GM18508 (cell line): ENCODE data around the gene SMIM29.
"Not testable (repeated sequence)": the region's sequence is repeated elsewhere in the genome, so short reads cannot be mapped to it uniquely, and the experiment has no call there.

Experiments used
- ATAC-seq: cut with Tn5 transposase; IDR thresholded peaks from one replicate; pipeline ENCODE4 v1.9.1; 2021; ENCODE audit warnings: moderate number of reproducible peaks; ENCODE audit not compliant: insufficient read depth, unreplicated experiment

Gene SMIM29

DNA sequence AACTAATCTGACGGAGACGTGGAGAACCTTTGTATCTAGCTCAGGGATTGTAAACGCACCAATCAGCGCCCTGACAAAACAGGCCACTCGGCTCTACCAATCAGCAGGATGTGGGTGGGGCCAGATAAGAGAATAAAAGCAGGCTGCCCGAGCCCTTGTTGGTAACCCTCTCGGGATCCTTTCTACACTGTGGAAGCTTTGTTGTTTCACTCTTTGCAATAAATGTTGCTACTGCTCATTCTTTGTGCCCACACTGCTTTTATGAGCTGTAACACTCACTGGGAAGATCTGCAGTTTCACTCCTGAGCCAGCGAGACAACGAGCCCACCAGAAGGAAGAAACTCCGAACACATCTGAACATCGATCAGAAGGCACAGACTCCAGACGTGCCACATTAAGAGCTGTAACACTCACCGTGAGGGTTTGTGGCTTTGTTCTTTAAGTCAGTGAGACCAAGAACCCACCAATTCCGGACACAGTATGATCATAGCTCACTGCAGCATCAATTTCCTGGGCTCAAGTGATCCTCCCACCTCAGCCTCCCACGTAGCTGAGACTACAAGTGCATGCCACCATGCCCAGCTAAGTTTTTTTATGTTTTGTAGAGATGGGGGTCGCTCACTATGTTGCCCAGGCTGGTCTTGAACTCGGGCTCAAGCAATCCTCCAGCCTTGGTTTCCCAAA is 21.0 kb upstream of the SMIM29 start:
- not testable (repeated sequence) for ATAC-seq

DNA sequence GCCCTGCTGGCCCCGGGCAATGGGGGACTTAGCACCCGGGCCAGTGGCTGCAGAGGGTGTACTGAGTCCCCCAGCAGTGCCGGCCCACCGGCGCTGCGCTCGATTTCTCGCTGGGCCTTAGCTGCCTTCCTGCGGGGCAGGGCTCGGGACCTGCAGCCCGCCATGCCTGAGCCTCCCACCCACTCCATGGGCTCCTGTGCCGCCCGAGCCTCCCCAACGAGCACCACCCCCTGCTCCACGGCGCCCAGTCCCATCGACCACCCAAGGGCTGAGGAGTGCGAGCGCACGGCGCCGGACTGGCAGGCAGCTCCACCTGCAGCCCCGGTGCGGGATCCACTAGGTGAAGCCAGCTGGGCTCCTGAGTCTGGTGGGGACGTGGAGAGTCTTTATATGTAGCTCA is 20.3 kb upstream of the SMIM29 start:
- ATAC-seq: not testable (repeated sequence)

DNA sequence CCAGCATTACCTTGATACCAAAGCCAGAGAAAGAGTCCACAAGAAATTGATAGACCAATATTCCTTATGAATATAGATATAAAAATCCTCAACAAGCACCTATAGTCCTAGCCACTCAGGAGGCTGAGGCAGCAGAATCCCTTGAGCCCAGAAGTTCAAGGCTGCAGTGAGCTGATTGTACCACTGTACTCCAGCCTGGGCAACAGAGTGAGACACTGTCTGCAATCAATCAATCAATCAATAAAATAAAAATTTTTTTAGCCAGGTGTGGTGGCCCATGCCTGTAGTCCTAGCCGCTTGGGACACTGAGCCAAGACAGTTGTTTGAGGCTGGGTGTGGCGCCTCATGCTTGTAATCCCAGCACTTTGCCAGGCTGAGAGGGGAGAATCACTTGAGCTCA is 18.9 kb upstream of the SMIM29 start:
- no peak for ATAC-seq

DNA sequence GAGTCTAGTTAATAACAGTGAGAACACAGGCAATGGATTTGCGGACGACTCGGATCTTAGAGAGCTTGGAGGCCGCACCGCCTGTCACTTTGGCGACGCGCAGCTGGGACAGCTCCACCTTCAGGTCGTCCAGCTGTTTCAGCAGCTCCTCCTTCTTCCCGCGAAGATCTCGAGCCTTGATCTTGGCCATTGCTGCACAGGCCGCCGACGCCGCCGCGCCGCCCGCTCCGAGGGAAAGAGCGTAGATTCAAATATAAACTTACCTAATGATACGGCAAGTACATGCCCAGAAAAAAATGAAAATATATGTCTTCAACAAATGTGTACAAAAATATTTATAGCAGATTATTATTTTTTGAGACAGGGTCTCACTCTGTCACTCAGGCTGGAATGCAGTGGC is 14.7 kb upstream of the SMIM29 start:
- ATAC-seq: not testable (repeated sequence)

DNA sequence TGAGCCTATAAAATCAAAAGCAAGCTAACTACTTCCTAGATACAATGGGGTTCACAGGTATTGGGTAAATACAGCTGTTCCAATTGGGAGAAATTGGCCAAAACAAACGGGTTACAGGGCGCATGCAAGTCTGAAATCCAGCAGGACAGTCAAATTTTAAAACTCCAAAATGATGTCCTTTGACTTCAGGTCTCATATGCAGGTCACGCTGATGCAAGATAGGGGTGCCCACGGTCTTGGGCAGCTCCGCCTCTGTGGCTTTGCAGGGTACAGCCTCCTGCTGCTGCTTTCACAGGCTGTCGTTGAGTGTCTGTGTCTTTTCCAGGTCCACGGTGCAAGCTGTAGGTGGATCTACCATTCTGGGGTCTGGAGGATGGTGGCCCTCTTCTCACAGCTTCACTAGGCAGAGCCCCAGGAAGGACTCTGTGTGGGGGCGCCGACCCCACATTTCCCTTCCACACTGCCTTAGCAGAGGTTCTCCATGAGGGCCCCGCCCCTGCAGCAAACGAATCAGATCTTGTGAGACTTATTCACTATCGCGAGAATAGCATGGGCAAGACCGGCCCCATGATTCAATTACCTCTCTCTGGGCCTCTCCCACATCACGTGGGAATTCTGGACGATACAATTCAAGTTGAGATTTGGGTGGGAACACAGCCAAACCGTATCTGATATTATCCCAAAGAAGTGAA is 11.9 kb upstream of the SMIM29 start:
- no peak for ATAC-seq

DNA sequence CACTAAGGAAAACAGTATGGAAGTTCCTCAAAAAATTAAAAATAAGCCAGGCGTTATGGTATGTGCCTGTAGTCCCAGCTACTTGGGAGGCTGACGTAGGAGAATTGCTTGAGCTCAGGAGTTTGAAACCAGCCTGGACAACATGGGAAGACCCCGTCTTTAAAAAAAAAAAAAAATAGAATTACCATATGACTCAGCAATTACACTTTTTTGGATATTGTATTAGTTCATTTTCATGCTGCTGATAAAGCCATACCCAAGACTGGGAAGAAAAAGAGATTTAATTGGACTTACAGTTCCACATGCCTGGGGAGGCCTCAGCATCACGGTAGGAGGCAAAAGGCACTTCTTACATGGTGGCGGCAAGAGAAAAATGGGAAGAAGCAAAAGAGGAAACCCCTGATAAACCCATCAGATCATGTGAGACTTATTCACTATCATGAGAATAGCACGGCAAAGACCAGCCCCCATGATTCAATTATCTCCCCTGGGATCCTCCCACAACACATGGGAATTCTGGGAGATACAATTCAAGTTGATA is 10.8 kb upstream of the SMIM29 start:
- ATAC-seq: no peak

DNA sequence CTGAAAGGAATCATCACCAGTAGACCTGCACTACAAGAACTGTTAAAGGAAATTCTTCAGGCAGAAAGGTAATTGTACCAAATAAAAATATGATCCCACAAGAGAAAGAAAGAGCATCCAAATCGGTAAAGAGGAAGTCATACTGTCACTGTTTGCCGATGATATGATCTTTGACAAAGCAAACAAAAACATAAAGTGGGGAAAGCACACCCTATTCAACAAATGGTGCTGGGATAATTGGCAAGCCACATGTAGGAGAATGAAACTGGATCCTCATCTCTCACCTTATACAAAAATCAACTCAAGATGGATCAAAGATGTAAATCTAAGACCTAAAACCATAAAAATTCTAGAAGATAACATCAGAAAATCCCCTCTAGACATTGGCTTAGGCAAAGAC is 3.6 kb upstream of the SMIM29 start:
- not testable (repeated sequence) for ATAC-seq

DNA sequence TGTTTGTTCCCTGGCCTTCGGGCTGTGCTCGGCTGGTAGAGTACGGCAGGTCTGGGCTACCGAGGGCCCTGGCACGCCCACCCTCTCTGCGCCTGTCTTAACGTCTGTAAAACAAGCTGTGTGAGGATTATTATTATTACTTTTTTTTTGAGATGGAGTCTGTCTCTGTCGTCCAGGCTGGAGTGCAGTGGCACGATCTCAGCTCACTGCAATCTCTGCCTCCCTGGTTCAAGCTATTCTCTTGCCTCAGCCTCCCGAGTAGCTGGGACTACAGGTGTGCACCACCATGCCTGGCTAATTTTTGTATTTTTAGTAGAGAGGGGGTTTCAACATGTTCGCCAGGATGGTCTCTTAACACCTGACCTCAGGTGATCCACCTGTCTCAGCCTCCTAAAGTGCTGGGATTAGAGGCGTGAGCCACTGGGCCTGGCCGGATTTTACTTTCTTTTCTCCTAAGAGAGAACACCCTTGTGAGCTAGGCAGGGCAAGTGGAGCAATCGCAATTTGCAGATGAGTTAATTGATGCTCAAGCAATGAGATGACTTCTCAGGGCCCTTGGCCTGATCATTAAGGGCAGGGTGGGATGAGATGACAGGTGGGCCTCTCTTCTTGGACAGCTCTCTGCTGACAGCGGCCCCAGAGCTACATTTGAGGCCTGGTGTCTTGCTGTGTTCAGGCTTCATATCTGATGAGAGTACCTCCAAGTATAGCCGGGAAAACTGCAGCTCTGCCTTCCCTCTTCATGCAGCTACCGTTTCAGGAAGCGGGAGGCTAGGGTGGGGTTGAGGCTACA is 859 bp upstream of the SMIM29 start:
- no peak for ATAC-seq

DNA sequence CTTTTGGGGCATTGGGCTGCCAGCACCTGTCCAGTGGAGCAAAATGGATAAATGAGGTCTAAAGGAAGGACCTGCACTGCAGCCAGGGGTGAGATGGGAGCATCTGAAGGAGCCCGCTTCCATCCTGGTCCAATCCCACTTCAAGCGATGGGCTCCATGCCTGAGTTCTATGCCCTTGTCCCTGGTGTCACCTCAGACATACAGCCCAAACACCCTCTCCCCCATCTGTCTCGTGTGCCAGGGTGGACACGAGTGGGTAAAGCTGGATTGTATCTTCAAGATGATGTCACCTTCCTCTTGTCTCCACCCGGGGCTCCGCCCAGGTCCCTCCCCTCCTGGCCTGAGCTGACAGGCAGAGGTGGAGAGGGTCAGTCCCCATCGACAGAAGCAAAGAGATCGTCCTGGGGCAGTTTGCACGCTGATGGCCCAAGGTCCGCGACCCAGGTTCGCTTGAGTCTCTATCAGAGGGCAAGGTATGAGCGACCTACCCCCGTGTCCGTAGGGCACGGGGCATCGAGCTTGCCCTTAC is 544 bp downstream of the SMIM29 start:
- ATAC-seq: no peak

DNA sequence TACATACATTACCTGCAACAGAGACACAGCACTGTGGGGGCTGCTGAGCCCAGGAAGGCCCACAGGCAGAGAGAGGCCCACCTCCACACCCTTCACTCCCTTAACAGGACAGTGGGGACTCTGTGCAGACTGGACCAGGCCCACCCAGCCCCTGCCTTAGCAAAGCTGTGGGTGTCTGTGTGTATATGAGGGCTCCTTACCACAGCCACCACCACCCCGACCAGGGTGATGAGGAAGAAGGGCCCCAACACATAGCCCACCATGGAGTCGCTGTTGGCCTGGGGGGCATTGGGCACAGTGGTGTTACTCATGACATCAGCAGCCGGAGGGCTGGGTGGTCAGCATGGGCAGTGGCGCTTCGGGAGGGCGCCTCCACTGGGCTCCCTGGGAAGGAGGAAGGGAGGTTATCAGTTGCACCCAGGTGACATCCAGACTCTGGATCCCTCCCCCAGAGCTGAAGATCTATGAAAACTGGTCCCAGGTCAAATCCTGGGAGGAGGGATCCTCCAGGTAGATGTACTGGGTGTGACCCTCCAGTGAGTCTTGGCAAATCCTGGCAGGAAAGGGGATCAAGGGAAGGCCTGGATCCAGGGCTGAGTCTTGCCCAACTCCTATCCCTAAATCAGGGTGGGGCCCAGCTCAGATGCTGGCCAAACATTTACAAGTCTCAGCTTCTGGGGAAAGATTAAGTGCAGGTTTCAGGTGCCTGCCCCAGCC is 1.2 kb downstream of the SMIM29 start:
- no peak for ATAC-seq

DNA sequence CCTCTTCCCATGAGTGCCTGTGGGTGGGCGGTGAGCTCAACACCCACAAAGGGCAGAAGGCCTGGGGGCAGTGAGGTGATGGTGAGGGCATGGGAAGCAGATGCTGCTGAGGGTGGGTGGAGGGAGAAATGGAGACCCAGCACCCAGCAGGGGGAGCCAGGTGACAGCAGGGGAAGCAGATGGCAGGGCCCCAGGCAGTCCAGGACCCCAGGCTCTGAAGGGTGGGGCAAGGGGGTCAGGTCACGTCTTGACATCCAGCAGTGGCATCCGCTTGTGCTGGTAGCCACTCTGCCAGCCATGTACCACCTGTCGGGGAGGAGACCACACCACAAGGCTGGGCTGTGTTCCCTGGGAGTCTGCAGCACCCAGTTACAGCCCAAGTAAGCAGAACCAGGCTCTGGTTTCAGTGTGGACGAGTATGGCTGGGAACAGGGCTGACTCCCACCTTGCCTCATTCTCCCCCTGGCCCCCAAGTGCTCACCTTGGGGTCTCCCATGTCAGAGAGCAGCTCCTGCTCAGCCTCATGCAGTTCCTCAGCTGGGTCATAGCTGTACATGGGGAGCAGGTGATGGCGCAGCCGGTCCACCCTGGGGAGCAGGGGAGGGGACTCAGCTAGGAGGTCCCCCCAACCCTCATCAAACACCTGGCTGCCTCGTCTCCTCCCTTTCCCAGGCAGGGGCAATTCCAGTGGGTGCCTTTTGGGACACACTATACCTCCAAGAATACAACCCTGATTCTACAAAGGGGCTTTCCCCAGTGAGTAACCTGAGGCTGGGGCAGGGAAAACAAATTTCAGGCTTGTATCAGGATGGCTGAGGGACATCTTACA is 2.0 kb downstream of the SMIM29 start:
- ATAC-seq: no peak

DNA sequence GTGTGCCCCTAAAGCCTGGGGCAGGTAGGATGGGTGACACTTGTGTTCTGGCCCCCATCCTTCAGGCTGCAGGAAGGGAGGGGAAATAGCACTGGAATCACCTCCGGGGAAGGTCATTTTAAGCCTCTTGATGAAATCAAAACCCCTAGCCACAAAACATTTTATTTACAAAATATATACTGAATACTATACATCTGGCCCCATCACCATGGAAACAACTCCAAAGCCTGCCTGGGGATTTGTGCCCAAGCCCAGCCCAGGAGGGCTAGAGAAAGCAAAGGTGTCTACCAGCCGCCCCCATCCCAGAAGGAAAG is 2.6 kb downstream of the SMIM29 start:
- ATAC-seq: no peak

DNA sequence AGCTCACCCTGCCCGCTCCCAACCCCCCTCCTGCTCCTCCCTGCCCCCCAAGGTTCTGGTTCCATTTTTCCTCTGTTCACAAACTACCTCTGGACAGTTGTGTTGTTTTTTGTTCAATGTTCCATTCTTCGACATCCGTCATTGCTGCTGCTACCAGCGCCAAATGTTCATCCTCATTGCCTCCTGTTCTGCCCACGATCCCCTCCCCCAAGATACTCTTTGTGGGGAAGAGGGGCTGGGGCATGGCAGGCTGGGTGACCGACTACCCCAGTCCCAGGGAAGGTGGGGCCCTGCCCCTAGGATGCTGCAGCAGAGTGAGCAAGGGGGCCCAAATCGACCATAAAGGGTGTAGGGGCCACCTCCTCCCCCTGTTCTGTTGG is 3.1 kb downstream of the SMIM29 start:
- ATAC-seq: not testable (repeated sequence)

DNA sequence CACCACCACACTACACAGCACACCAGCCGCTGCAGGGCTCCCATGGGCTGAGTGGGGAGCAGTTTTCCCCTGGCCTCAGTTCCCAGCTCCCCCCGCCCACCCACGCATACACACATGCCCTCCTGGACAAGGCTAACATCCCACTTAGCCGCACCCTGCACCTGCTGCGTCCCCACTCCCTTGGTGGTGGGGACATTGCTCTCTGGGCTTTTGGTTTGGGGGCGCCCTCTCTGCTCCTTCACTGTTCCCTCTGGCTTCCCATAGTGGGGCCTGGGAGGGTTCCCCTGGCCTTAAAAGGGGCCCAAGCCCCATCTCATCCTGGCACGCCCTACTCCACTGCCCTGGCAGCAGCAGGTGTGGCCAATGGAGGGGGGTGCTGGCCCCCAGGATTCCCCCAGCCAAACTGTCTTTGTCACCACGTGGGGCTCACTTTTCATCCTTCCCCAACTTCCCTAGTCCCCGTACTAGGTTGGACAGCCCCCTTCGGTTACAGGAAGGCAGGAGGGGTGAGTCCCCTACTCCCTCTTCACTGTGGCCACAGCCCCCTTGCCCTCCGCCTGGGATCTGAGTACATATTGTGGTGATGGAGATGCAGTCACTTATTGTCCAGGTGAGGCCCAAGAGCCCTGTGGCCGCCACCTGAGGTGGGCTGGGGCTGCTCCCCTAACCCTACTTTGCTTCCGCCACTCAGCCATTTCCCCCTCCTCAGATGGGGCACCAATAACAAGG is 3.6 kb downstream of the SMIM29 start:
- ATAC-seq: not testable (repeated sequence)

DNA sequence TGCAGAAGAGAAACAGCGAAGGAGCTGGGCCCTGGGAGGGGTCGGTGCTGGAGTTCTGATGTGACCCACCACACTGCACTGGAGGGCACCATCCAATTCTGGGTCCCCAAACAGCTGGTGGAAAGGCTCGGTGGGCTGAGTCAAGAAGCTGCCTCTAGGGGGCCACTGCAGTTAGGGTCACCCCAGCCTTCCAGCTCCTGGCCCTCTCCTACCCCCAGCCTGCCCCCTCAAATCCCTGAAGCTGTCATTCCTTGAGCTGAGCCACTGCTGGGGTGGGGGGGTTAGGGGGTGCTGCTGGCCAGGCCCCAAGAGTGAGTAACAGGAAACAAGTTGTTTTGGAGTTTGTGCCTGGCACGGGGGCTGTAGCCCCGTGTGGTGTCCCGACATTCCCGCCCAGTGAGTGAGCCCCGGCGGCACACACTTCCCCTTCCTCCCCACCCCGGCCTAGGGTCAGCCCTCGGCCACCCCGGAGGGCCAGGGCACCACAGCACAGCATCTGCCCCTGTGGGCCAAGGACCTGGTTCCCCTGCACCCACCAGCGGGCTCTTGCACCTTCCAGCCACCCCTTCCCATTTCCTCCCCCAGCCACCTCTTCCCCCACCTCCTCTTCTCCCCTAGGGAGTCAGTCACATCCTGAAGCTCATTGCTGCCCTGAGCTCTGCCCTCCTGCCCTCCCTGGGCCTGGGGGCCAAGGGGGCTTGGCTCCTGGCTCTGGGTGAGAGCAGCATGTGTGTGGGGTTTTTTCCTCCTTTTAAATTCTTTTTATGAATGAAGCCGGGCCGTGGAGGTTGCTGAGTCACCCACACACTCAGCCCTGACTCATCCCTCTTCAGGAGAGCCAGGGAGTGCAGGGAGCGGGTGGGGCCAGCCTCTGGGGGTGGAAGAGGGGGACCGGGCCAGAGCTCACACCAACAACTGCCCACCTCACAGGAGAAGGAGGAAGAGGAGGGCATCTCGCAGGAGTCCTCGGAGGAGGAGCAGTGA is 4.6 kb downstream of the SMIM29 start:
- no peak for ATAC-seq

DNA sequence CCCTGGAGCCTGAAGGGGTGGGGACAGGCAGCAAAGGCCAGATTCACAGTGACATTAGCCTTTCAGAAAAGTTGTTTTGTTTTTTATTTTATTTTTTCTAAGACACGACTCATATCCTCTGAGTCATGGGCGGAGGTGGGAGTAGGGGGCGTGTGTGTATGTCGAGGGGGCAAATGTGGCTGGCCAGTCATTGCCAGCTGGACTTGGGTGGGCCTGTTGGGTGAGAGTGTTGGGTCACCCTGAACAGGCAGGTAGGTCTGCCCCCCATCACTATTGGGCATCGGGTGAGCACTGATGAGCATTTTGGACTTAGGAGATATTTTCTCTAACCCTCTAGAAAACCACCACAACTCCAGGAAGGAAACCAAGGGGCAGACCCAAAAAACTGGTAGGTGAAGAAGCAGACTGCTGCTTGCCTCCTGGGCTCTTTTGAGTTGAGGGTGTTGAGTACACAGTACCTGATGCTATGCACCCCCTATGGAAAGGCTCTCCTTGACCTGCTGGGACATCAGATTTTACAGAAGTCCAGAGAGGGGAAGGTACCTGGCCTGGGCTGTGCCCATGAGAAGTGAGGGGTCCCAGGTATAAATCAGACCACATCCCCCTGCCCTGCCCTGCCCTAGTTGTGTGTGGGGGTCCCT is 5.6 kb downstream of the SMIM29 start:
- no peak for ATAC-seq
